ENCODE results near the gene NEK6.

Gene NEK6

GRCh38 chr9:124262649-124262972 lies 4.9 kb downstream of the NEK6 start:
- DNase-seq, result no peak

GRCh38 chr9:124263213-124263612 lies 5.5 kb downstream of the NEK6 start:
- no peak for DNase-seq

GRCh38 chr9:124263800-124264426 lies 6.2 kb downstream of the NEK6 start:
- DNase-seq, result no peak

DNA sequence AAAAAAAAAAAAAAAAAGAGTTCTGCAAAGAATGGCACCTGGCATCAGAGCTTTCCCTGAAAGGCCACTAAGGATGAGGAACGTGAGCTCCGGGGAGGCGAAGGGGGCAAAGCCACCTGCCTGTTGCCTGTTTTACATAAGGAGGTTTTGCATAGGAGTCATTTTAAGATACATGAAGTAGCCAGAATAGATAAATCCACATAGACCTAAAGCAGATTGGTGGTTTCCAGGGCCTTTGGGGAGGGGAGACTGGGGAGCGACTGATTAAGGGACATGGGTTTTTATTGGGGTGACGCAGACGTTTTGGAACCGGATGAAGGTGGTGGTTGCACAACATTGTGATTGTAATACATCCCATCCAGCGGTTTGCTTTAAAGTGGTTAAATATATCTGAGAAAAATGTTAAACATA lies 7.1 kb downstream of the NEK6 start:
- no peak for DNase-seq

DNA sequence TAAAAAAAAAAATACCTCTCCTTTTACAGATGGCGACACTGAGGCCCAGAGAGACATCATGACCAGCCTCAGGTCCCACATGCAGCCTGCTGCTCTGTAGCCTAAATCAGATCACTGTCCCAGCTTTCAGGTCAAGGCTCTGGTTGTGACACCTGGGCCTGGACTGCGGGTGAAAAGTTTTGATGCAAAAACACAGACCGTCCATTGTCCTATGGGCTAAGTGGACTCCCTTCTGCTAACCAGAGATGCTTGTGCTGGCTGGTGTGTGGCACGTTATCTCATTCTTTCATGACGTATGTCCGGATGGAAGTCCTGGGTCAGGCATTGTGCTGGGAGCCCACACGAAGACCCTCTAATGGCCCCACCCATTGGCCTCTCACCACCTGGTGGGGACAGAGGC lies 7.8 kb downstream of the NEK6 start:
- DNase-seq, result no peak

- no peak for DNase-seq
Measured at GRCh38 chr9:124266139-124266825, 8.5 kb downstream of the NEK6 start.

DNA sequence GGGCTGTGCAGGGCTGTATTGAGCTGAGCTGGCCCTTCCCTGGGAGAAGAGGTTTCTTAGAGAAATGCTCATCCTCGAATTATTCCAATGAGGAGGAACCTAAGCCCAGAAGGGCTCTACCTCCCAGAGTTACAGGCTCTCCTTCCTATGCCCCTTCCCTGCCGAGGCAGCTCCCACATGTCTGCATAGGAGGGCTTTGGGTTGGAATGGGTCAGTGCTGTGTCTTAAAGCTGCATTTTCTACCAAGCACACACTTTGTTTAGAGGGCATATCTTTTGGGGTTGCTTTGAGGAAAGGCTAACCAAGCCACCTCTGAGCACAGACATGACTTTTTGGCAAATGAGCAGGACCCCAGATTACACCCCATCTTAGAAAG lies 9.1 kb downstream of the NEK6 start:
- no peak for DNase-seq

DNA sequence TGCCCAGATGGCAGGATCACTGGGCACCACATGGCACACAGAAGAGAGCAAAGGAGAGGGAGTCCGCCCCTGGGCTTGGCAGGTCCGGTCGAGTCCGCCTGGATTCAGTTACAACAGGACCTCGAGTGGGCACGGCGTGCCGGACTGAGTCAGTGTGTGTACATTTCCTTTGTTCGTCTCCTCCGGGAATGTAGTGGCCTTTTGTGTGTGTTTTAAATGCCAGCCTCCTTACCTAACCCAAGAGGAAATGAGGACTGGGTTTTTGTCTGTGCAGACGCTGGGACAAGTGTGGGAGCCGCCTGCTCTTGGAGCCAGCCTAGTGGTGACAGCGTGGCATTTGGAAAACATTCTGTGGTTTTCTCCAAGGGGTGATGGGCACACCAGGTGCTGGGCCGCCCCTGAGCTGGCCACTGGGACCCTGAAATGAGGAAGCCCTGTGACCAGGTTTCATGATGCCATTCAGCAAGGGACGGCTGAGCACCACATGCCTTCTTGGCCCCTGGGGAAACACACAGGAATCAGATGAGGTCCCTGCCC lies 9.6 kb downstream of the NEK6 start:
- DNase-seq, result no peak

GRCh38 chr9:124268248-124268647 lies 10.5 kb downstream of the NEK6 start:
- no peak for DNase-seq

DNA sequence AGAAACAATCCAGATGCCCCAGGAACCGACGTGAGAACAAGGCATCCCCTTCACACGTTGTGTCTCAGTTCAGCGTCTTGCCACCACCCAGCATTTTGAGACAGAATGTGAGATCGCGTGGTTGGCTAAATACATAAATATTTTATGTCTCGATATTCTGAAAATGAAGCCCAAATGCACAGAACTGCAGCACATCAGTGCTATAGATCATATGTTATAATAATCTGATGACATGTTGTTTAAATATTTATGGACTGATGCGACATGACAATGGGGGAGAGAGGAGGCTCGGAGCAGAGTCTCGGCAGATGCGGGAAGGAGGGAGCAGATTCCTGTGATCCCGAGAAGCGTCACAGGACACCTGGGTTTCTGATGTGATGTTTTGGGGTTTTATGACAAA lies 10.9 kb downstream of the NEK6 start:
- no peak for DNase-seq

DNA sequence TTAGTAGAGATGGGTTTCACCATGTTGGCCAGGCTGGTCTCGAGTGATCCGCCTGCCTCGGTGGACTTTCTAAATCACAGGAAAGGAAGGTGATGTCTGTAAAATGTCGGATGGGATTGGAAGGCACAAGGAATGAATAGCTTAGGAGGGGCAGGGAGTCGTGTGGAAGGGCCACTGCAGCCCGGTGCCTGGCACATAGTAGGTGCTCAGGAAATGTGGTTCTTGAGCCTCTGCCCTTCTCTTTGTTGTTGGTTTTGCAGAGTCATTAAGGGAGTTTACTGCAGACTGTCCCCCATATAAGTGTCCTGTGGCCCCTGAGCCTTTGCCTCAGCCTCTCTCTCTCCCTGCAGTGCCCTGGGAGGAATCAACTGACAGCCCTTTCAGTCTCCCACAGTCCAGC lies 11.8 kb downstream of the NEK6 start:
- no peak for DNase-seq

- no peak for DNase-seq
Measured at GRCh38 chr9:124270504-124271335, 13.0 kb downstream of the NEK6 start.

DNA sequence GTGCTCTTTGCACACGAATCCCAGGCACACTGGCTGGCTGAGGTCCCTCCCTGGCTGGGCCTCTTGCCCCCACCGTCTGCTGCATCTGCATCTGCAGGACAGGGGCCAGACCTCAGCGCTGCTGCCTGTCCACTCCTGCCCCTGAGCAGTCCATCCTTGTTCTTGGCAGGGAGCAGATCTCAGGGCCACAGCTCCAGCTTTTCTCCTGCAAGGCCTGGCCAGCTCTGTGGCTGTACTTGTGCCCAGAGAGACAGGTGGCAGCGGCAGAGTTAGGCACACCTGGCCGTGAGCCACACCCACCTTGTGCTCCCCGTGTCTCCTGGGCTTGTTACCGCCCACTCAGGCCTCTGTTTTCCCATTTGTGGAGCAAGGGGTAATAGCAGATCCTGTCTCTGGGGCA lies 13.9 kb downstream of the NEK6 start:
- no peak for DNase-seq

GRCh38 chr9:124272118-124272517 lies 14.4 kb downstream of the NEK6 start:
- no peak for DNase-seq

DNA sequence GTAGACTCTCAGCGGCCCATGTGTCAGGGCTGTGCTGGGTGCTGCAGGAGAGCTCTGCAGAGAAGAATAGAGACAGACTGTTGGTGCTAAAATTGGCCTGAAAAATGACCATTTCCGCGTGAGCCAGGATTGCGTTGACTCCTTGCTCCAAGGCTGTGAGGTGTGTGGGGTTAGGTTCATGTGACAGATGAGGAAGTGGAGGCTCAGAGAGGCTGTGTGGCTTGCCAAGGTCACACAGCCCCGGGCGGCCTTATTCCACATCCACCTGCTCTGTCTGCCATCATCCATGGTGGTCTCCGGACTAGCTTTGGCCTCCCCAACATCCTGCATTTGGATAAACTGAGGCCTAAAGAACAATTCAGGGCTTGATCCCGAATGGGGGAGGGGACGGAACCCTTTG lies 15.2 kb downstream of the NEK6 start:
- no peak for DNase-seq

GRCh38 chr9:124273427-124274160 lies 15.8 kb downstream of the NEK6 start:
- DNase-seq, result no peak

- DNase-seq, result no peak
Measured at GRCh38 chr9:124274226-124274625, 16.5 kb downstream of the NEK6 start.

- DNase-seq, result no peak
Measured at GRCh38 chr9:124274738-124275137, 17.0 kb downstream of the NEK6 start.

DNA sequence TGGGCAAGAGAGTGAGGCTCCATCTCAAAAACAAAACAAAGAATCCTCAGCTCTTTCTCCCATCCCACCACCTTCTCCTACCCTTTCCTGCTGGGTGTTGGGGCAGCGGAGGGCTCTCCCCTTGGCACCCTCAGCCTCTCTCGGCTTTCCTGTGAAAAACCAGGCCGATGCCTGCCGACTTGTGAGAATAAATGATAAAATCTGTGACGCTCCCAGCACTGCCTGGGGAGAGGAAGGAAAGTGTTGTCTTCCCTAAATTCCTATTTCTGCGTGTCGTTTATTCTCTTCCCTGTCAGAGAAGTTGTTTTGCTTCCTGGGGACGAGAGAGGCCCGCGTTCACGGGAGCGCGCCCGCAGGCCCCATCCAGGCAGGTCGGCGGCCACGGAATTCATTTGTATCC lies 19.7 kb downstream of the NEK6 start:
- no peak for DNase-seq

GRCh38 chr9:124278054-124278540 lies 20.3 kb downstream of the NEK6 start:
- DNase-seq, result no peak

- DNase-seq, result no peak
Measured at GRCh38 chr9:124279531-124280175, 21.9 kb downstream of the NEK6 start.

- DNase-seq, result no peak
Measured at GRCh38 chr9:124280176-124280691, 22.5 kb downstream of the NEK6 start.
